A549 treated with AZD9567 at 1 μM for 4 hours (cell line): ENCODE measurements around the gene TRAPPC4. TPM values are rescaled to one million over a fixed set of nuclear protein-coding genes. Genes with fewer than 3 reads are reported as not detected.

ENCODE experiments used
- total RNA-seq: library from RNA; stranded (reverse); fragments of 200-300 nt; extraction: Qiagen RNA extraction; gene quantifications from 5 replicates; pipeline ENCODE4 v1.2.3, GENCODE V29; 2022; ENCODE audit not compliant: insufficient read depth

TRAPPC4 gene, protein sequence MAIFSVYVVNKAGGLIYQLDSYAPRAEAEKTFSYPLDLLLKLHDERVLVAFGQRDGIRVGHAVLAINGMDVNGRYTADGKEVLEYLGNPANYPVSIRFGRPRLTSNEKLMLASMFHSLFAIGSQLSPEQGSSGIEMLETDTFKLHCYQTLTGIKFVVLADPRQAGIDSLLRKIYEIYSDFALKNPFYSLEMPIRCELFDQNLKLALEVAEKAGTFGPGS
- 40.5 to 69.1 TPM (median 67.9 TPM) in 5 replicates for total RNA-seq

DNA sequence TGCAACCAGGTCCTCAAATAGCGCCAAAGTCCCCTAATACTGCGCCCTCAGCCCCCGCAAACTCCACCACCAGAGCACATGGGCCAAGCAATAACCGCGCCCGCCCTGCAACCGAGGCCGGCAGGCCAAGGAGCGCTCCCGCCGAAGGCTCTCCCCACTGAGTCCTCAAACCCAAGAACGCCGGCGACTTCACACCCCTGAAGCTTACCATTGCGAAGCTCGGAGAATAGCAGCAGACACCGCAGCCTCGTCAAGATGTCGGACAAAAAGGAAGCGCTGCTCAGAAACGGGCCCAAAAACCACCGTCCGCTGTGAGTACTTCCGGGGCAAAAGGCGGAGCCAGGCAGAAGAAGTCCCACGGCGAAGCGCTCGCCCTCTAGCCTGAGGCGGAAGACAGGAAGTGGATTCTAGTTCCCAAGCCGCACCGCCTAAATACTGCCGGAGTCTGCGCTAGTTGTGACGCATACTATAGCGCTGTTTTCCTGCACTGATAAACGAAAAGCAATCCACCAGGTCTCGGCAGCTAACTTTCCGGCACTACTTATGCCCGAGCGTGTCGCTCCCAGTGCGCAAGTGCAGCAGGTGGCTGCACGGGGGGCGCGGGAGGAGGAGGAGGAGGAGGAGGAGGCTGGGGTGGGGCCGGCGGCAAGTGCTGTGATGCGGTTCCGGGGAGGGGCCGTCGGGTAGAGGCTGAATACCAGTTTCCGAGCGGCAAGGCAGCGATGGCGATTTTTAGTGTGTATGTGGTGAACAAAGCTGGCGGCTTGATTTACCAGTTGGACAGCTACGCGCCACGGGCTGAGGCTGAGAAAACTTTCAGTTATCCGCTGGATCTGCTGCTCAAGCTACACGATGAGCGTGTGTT lies at the start of gene TRAPPC4, which contains the start of gene RPS25:
TSS of gene TRAPPC4 (plus strand) at position 693 of the 865 bp plus-strand sequence. CDS start at position 723, 30 bp downstream.
TSS of gene RPS25 (minus strand) at position 270 of the 865 bp plus-strand sequence. CDS start at position 211, 59 bp downstream.

DNA sequence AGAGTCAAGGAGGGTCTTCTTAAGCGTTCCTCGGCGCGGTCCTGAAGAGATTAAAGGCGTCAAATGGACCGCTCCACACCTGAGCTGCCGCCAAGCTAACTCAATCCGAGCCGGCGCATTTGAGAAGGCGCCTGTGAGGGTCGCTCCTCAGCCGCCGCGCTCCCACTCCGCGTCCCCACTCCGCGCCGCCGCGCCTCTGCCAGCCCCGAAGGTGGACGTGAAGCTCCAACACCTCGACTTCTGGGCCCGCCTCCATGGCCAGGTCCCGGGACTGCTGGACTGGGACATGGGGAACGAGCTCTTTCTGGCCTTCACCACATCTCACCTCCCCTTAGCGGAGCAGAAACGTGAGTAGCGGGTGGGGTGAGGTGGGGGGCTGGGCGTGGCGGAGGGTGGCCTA lies 46.9 kb upstream of the TRAPPC4 start, which contains the start of gene FOXR1:
TSS of gene FOXR1 (plus strand) at position 116 of the 400 bp plus-strand sequence. CDS start at position 287, 171 bp downstream.

DNA sequence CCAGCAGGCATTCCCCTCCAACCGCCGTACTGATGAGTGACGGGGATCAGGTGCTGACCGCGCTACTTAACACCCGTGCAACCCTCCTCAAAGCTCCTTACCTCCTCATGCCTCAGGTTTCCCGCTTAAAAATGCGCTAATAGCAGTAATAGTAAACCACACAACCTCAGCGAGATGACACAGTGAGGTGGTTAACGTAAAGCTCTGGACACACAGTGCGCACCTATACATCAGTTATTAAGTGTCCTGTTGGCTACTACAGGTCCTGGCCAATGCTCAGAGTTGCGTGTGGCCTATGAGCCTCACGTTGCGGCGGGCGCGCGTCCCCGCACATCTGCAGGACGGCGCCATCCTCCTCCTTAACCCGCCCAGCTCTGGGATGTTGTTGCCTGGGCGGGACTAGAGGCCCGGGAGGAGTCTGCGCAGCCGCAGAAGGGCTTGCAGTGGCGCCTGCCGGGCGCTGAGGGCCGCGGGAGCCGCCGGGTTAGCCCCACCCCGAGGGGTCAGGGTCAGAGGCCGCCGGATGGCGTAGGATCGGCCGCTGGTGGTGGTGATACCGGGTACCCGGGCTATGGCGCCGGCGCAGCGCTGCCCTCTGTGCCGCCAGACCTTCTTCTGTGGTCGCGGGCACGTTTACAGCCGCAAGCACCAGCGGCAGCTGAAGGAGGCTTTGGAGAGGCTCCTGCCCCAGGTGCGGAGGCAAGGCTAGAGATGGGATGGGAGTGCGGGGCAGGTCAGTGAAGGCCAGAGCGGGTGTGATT lies 20.8 kb upstream of the TRAPPC4 start, which contains the start of gene CENATAC:
TSS of gene CENATAC (plus strand) at position 512 of the 761 bp plus-strand sequence. CDS start at position 572, 60 bp downstream.

DNA sequence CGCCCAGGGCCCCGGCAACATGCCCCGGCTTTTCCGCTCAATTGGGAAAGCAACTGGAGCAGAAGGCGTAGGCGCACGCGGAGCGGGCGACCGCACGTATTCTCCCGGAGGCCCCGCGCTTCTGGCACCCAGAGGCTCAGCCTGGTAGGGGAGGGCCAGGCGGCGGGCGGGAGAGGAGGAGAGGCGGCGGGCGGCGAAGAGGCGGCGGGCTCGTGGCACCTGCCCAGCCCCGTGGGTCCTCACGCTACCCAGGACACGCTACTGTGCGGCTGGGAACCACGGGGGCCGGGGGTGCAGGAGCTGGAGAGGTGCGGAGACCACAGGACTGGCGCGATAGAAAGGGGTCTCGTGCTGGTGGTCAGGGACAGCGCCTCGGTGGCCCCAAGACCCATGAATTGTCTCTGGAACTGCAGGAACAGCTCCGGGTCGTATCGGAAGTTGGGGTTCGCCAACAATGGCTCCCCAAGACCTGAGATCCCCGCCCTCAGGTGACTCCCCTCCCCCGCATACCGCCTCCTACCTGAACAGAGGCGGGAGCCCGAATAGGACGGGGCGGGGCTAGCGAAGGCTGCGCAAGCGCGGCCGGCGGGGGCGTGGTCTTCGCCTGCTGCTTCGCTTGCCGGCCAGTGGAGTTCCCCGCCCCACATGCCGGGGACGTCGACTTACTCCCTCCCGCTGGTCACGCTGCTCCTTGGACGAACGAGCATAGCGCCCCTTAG lies 11.9 kb downstream of the TRAPPC4 start, which contains the start of gene SLC37A4:
TSS of gene SLC37A4 (minus strand) at position 549 of the 719 bp plus-strand sequence.

DNA sequence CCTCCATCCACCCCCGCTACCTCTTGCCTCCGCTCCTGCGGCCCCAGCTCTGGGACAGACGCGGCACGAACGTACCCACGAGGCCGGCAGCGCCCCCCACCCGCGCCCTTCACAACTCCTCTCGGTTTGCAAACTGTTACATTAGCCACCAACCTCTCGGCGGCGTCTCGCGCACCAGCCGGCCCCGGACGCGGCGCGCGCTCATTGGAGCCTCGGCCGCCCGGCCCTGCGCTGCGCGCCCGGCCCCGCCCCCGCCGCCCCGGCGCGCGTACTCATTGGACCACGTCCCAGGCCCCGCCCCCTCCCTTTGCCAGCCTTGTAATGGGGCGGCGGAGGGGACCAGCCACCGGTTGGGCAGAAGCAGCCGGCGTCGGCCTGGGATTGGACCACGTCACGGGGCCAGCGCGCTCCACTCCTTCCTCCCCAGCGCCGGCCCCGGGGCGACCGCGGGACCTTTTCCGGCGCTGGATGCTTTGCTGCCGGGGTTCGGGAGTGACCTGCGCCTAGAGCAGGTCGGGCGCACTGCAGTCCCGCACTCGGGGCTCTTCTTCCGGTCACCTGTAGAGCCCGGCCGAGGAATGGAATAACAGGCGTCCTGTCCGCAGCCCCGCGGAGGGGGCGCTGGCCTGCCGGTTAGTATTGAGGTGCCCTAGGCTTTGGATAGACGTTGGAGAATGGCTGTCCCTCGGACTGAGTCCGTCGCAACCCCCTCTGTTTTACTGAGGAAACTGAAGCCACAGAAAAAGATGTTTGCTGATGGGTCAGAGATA lies 38.6 kb downstream of the TRAPPC4 start, which contains the start of gene HYOU1:
TSS of gene HYOU1 (minus strand) at position 206 of the 770 bp plus-strand sequence. CDS start 1,045 bp downstream, outside the sequence.

GRCh38 chr11:119067371-119068222 lies 49.0 kb downstream of the TRAPPC4 start, which contains the start of gene VPS11:
Gene VPS11 (plus strand): TSS chr11:119067818. CDS start chr11:119067824, 6 bp downstream.

Other genes starting within 250 kb of the TRAPPC4 start
- gene DDX6, start 227.6 kb upstream of the TRAPPC4 start, total RNA-seq = 20.8 to 44.9 TPM (median 21.4 TPM) in 5 replicates
- 0.13 to 0.38 TPM (median 0.23 TPM) in 4 of 5 replicates, not detected in the other for gene CXCR5, start 134.9 kb upstream of the TRAPPC4 start, total RNA-seq
- gene BCL9L, start 92.8 kb upstream of the TRAPPC4 start, total RNA-seq = 145 to 208 TPM (median 198 TPM) in 5 replicates
- 0.88 to 1.1 TPM (median 1.1 TPM) in 4 of 5 replicates, not detected in the other for gene UPK2, start 62.5 kb upstream of the TRAPPC4 start, total RNA-seq
- not detected in 5 replicates for gene FOXR1, start 47.0 kb upstream of the TRAPPC4 start, total RNA-seq
- 6.9 to 17.3 TPM (median 11.7 TPM) in 5 replicates for gene CENATAC, start 20.6 kb upstream of the TRAPPC4 start, total RNA-seq
- 736 to 844 TPM (median 814 TPM) in 5 replicates for gene RPS25, start 423 bp upstream of the TRAPPC4 start, total RNA-seq
- 11.4 to 15.4 TPM (median 11.6 TPM) in 5 replicates for gene SLC37A4, start 12.1 kb downstream of the TRAPPC4 start, total RNA-seq
- gene HYOU1, start 38.4 kb downstream of the TRAPPC4 start, total RNA-seq = 32.2 to 51.1 TPM (median 49.6 TPM) in 5 replicates
- gene VPS11, start 49.1 kb downstream of the TRAPPC4 start, total RNA-seq = 10.3 to 12.9 TPM (median 11.5 TPM) in 5 replicates
- gene HMBS, start 66.1 kb downstream of the TRAPPC4 start, total RNA-seq = 47.1 to 88.1 TPM (median 50.1 TPM) in 5 replicates
- 37.0 to 59.2 TPM (median 41.2 TPM) in 5 replicates for gene DPAGT1, start 83.1 kb downstream of the TRAPPC4 start, total RNA-seq
- gene C2CD2L, start 88.6 kb downstream of the TRAPPC4 start, total RNA-seq = 6.0 to 9.1 TPM (median 7.1 TPM) in 5 replicates
- gene HINFP, start 102.8 kb downstream of the TRAPPC4 start, total RNA-seq = 8.9 to 11.4 TPM (median 10.7 TPM) in 5 replicates
- gene ABCG4, start 130.3 kb downstream of the TRAPPC4 start, total RNA-seq = 0.26 to 0.41 TPM (median 0.28 TPM) in 4 of 5 replicates, not detected in the other
- gene NLRX1, start 150.0 kb downstream of the TRAPPC4 start, total RNA-seq = 5.7 to 12.2 TPM (median 10.1 TPM) in 5 replicates
- gene NHERF4, start 166.7 kb downstream of the TRAPPC4 start, total RNA-seq = 0.07 to 0.21 TPM (median 0.10 TPM) in 4 of 5 replicates, not detected in the other
- gene CBL, start 187.6 kb downstream of the TRAPPC4 start, total RNA-seq = 6.6 to 8.6 TPM (median 8.3 TPM) in 5 replicates